ENCODE data around the gene RABEPK.
"Not testable (repeated sequence)": the region's sequence is repeated elsewhere in the genome, so short reads cannot be mapped to it uniquely, and the experiment has no call there.

RABEPK gene

GRCh38 chr9:125200216-125201047 is at the start of gene RABEPK:
TSS of gene RABEPK (plus strand) at chr9:125200542. CDS start at chr9:125203014, 2,472 bp downstream.
- DNase-seq: peak; percentile 96

- no peak for DNase-seq
Measured at GRCh38 chr9:125151730-125152129, 48.6 kb upstream of the RABEPK start.

- no peak for DNase-seq
Measured at GRCh38 chr9:125153712-125154367, 46.5 kb upstream of the RABEPK start.

GRCh38 chr9:125156551-125156950 is 43.8 kb upstream of the RABEPK start:
- DNase-seq: no peak

GRCh38 chr9:125160750-125161149 is 39.6 kb upstream of the RABEPK start:
- no peak for DNase-seq

- DNase-seq: no peak
Measured at GRCh38 chr9:125161284-125161918, 38.9 kb upstream of the RABEPK start.

- not testable (repeated sequence) for DNase-seq
Measured at GRCh38 chr9:125162891-125163290, 37.5 kb upstream of the RABEPK start.

GRCh38 chr9:125166762-125167161 is 33.6 kb upstream of the RABEPK start:
- DNase-seq: no peak

- DNase-seq: no peak
Measured at GRCh38 chr9:125169895-125170294, 30.4 kb upstream of the RABEPK start.

GRCh38 chr9:125172031-125172755 is 28.1 kb upstream of the RABEPK start:
- no peak for DNase-seq

- no peak for DNase-seq
Measured at GRCh38 chr9:125176636-125177035, 23.7 kb upstream of the RABEPK start.

GRCh38 chr9:125177888-125178287 is 22.5 kb upstream of the RABEPK start:
- no peak for DNase-seq

- DNase-seq: not testable (repeated sequence)
Measured at GRCh38 chr9:125179776-125180175, 20.6 kb upstream of the RABEPK start.

GRCh38 chr9:125180876-125181275 is 19.5 kb upstream of the RABEPK start:
- no peak for DNase-seq

- not testable (repeated sequence) for DNase-seq
Measured at GRCh38 chr9:125181756-125182155, 18.6 kb upstream of the RABEPK start.

- DNase-seq: no peak
Measured at GRCh38 chr9:125183054-125183453, 17.3 kb upstream of the RABEPK start.

- DNase-seq: no peak
Measured at GRCh38 chr9:125183561-125183960, 16.8 kb upstream of the RABEPK start.

GRCh38 chr9:125189011-125189360 is 11.4 kb upstream of the RABEPK start:
- DNase-seq: no peak

GRCh38 chr9:125189361-125190289 is 10.7 kb upstream of the RABEPK start, which contains the start of gene PPP6C:
TSS of gene PPP6C (minus strand) at chr9:125189803. CDS start at chr9:125189718, 85 bp downstream.
- DNase-seq: peak; percentile 93

GRCh38 chr9:125190361-125190801 is 10.0 kb upstream of the RABEPK start:
- no peak for DNase-seq

- DNase-seq: peak; percentile 61
Measured at GRCh38 chr9:125194466-125194865, 5.9 kb upstream of the RABEPK start.

- not testable (repeated sequence) for DNase-seq
Measured at GRCh38 chr9:125195591-125195990, 4.8 kb upstream of the RABEPK start.

Measured in MV-4-11 (cell line).